ENCODE measurements around the gene FXYD4. TPM values are rescaled to one million over a fixed set of nuclear protein-coding genes. Genes with fewer than 3 reads are reported as not detected.

Gene FXYD4
- total RNA-seq, 1 experiment from 2014 or later = not detected

- Mint-ChIP-seq H3K27me3 (ENCODE audit: low read depth) (no peaks in the 10 kb centered on the region; the same call in 1 of the 2 replicates), H3K4me3 (peak overlapping the region; percentile 8; the same call in 1 of the 2 replicates), H3K36me3 (peaks cover 13% of the 10 kb centered on the region), H3K27ac (peak overlapping the region; percentile 74), H3K9me3 (no peaks in the 10 kb centered on the region), H3K4me1 (peaks cover 78% of the 10 kb centered on the region)
- DNase-seq (ENCODE audit: low spot score) (no peak), ATAC-seq (no peak)
- no peak for TF ChIP-seq ZBTB21 (CRISPR knock-in tag; IDR thresholded peaks at IDR 0.05; ENCODE audit: borderline replicate concordance)
- TF ChIP-seq IRF2 (CRISPR knock-in tag; IDR thresholded peaks at IDR 0.05; ENCODE audit: borderline replicate concordance, low read depth) = no peak
- no peak for TF ChIP-seq ATF1 (CRISPR knock-in tag; IDR thresholded peaks at IDR 0.05)
- no peak for TF ChIP-seq SMAD4 (CRISPR knock-in tag; IDR thresholded peaks at IDR 0.05)
- no peak for TF ChIP-seq ZNF416 (CRISPR knock-in tag; IDR thresholded peaks at IDR 0.05)
- no peak for TF ChIP-seq ZNF138 (CRISPR knock-in tag; conservative IDR thresholded peaks at IDR 0.05)
- no peak for TF ChIP-seq TEAD1 (CRISPR knock-in tag; IDR thresholded peaks at IDR 0.05)
- no peak for TF ChIP-seq RORB (CRISPR knock-in tag; IDR thresholded peaks at IDR 0.05)
- no peak for TF ChIP-seq KAT7 (CRISPR knock-in tag; IDR thresholded peaks at IDR 0.05; ENCODE audit: borderline replicate concordance)
- TF ChIP-seq GRHL2 (CRISPR knock-in tag; IDR thresholded peaks at IDR 0.05; ENCODE audit: insufficient replicate concordance, severe bottlenecking) = no peak
- CTCF ChIA-PET = no interaction called here
- POLR2A ChIA-PET = no interaction called here
Measured at GRCh38 chr10:43399320-43400310, 28.2 kb downstream of the FXYD4 start.

DNA sequence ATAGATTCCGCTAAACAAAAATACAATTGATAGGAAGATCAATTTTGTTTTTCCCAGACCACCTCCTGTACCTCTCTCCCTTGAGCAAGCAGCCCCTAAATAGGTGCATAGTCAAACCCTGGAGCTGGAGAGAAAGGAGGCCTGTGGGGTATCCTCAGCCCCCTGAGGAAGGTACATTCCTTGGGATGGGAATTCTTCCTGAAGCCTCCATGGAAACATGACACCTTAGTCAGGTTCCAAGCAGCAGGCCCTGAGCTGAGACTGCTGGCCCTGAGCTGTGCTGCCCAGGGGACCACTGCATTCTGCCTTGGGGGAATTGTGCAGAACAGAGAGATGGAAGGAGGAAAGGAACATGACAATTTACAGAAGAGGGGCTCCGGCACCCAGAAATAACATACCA lies 30.2 kb downstream of the FXYD4 start:
- POLR2A ChIA-PET = no interaction called here
- TF ChIP-seq SMAD3 (CRISPR knock-in tag; IDR thresholded peaks at IDR 0.05; ENCODE audit: borderline replicate concordance) = no peak
- TF ChIP-seq ZNF232 (CRISPR knock-in tag; IDR thresholded peaks at IDR 0.05) = no peak
- TF ChIP-seq TEAD1 (CRISPR knock-in tag; IDR thresholded peaks at IDR 0.05) = peak; percentile 55; the same call in 1 of the 2 replicates
- no peak for TF ChIP-seq EMX1 (CRISPR knock-in tag; IDR thresholded peaks at IDR 0.05)
- TF ChIP-seq CTCF (IDR thresholded peaks at IDR 0.05) = no peak
- TF ChIP-seq, protein P1, sequence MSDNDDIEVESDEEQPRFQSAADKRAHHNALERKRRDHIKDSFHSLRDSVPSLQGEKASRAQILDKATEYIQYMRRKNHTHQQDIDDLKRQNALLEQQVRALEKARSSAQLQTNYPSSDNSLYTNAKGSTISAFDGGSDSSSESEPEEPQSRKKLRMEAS (CRISPR knock-in tag; IDR thresholded peaks at IDR 0.05) = no peak
- no peak for TF ChIP-seq NFE2L1 (CRISPR knock-in tag; IDR thresholded peaks at IDR 0.05)
- no peak for TF ChIP-seq NR3C1 (CRISPR knock-in tag; conservative IDR thresholded peaks at IDR 0.05; ENCODE audit: low read depth)
- TF ChIP-seq SP1 (CRISPR knock-in tag; conservative IDR thresholded peaks at IDR 0.05) = peak; percentile 36; the same call in 1 of the 2 replicates
- TF ChIP-seq TCF7 (CRISPR knock-in tag; IDR thresholded peaks at IDR 0.05; ENCODE audit: low read depth) = no peak
- TF ChIP-seq, protein P2, sequence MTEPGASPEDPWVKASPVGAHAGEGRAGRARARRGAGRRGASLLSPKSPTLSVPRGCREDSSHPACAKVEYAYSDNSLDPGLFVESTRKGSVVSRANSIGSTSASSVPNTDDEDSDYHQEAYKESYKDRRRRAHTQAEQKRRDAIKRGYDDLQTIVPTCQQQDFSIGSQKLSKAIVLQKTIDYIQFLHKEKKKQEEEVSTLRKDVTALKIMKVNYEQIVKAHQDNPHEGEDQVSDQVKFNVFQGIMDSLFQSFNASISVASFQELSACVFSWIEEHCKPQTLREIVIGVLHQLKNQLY (CRISPR knock-in tag; IDR thresholded peaks at IDR 0.05) = no peak
- TF ChIP-seq ZNF281 (CRISPR knock-in tag; IDR thresholded peaks at IDR 0.05) = no peak
- TF ChIP-seq ZNF423 (CRISPR knock-in tag; IDR thresholded peaks at IDR 0.05) = peak; percentile 80
- Mint-ChIP-seq H3K36me3 (peaks cover 5% of the 10 kb centered on the region), H3K27ac (peak overlapping the region; percentile 96), H3K9me3 (no peaks in the 10 kb centered on the region), H3K27me3 (ENCODE audit: low read depth) (no peaks in the 10 kb centered on the region; the same call in 1 of the 2 replicates), H3K4me1 (peaks cover 83% of the 10 kb centered on the region), H3K4me3 (peak overlapping the region; percentile 49)
- ATAC-seq (peak; percentile 79), DNase-seq (ENCODE audit: low spot score) (peak; percentile 77)
- CTCF ChIA-PET = interaction anchor here (0.7 to 1.5 kb wide), 3 partner anchors 11 to 199 kb away, joined by 3 to 4 read pairs (median 4); no protein-coding TSS in a partner anchor

All from WTC11 (cell line).